Measurements from ENCODE around the gene MYO3B.

DNA sequence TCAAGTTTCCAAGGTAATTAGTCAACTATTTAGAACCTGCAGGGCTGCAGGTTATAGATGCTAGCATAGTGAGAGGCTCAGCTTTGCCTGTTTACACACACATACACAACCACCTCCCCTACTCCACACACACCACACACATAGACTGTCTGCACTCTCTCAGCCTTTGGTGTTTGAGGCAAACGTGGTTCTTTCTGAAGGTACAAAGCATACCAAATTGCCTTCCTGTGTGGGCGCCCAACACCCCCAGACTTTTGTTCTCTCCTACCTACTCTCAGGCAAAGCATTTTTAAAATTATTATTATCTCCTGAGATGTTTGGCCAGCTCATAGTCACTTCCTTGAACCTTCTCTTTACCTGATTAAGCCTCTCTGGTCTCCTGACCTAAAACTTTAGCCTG lies 44.9 kb downstream of the MYO3B start:
- no peak for TF ChIP-seq POLR2A (IDR thresholded peaks at IDR 0.05; ENCODE audit: low read length)
- TF ChIP-seq GATA1 (IDR thresholded peaks at IDR 0.05; ENCODE audit: low read depth, low read length): no peak
